Neuronal stem cell (in vitro differentiated cells): ENCODE data around the gene SAG.

Experiments used
- DNase-seq: peaks from one replicate; pipeline ENCODE4 v3.0.0-alpha.2; 2013; ENCODE audit warnings: low spot score
- H2AFZ ChIP-seq: one replicate; pipeline ENCODE4 v1.6.1; 2013; ENCODE audit warnings: mild to moderate bottlenecking, low read length, inconsistent platforms
- H2AK5ac ChIP-seq: 2 replicates; pipeline ENCODE4 v1.6.1; 2013; ENCODE audit warnings: low read depth, mild to moderate bottlenecking, inconsistent platforms, low read length, moderate library complexity, mixed read lengths
- H2BK120ac ChIP-seq: 2 replicates; pipeline ENCODE4 v1.6.1; 2013; ENCODE audit warnings: low read depth, mild to moderate bottlenecking, inconsistent platforms, low read length, moderate library complexity, mixed read lengths
- H2BK12ac ChIP-seq: one replicate; pipeline ENCODE4 v1.6.1; 2013; ENCODE audit warnings: low read length, inconsistent platforms
- H2BK15ac ChIP-seq: 2 replicates; pipeline ENCODE4 v1.6.1; 2013; ENCODE audit warnings: mild to moderate bottlenecking, low read length, inconsistent platforms, mixed read lengths
- H2BK5ac ChIP-seq: one replicate; pipeline ENCODE4 v1.6.1; 2013; ENCODE audit warnings: inconsistent platforms, mild to moderate bottlenecking, low read length, moderate library complexity
- H3K14ac ChIP-seq: one replicate; pipeline ENCODE4 v1.6.1; 2013; ENCODE audit warnings: low read length, inconsistent platforms
- H3K18ac ChIP-seq: 2 replicates; pipeline ENCODE4 v1.6.1; 2013; ENCODE audit warnings: low read length, inconsistent platforms
- H3K23ac ChIP-seq: 2 replicates; pipeline ENCODE4 v1.6.1; 2013; ENCODE audit warnings: low read depth, mild to moderate bottlenecking, mixed read lengths, low read length, inconsistent platforms; ENCODE audit not compliant: poor library complexity
- H3K27ac ChIP-seq: replicated peaks from 3 replicates; pipeline ENCODE4 v1.5.1; 2013; ENCODE audit warnings: low read length, inconsistent platforms
- H3K27me3 ChIP-seq, 3 experiments: 2 replicates each; pipeline ENCODE4 v1.6.1; 2013; ENCODE audit warnings: low read length in 3 of 3, mild to moderate bottlenecking in 2 of 3, inconsistent platforms in 1 of 3, low read depth in 1 of 3, mixed read lengths in 1 of 3, moderate library complexity in 1 of 3; ENCODE audit not compliant: control insufficient read depth in 3 of 3, insufficient read depth in 3 of 3
- H3K36me3 ChIP-seq, 2 donors: replicated peaks in 1 of 2; 2 replicates each; pipeline ENCODE4 v1.6.1; 2013; ENCODE audit warnings: low read length in 2 of 2; ENCODE audit not compliant: control insufficient read depth in 2 of 2, insufficient read depth in 2 of 2
- H3K4ac ChIP-seq: 2 replicates; pipeline ENCODE4 v1.6.1; 2013; ENCODE audit warnings: inconsistent platforms, mild to moderate bottlenecking, low read length, moderate library complexity
- H3K4me1 ChIP-seq, 2 donors: 1 replicate in 1 of 2; 2 replicates in 1 of 2; pipeline ENCODE4 v1.6.1; 2013; ENCODE audit warnings: low read length in 2 of 2, low read depth in 1 of 2; ENCODE audit not compliant: control insufficient read depth in 2 of 2, insufficient read depth in 1 of 2
- H3K4me2 ChIP-seq: one replicate; pipeline ENCODE4 v1.6.1; 2013; ENCODE audit warnings: mild to moderate bottlenecking, low read length, inconsistent platforms; ENCODE audit not compliant: insufficient read depth, poor library complexity, severe bottlenecking
- H3K4me3 ChIP-seq, 2 donors: 2 replicates each; pipeline ENCODE4 v1.5.1; 2013; ENCODE audit warnings: low read length in 2 of 2, mild to moderate bottlenecking in 2 of 2, inconsistent platforms in 1 of 2, moderate library complexity in 1 of 2
- H3K79me1 ChIP-seq: one replicate; pipeline ENCODE4 v1.6.1; 2013; ENCODE audit warnings: low read depth, mild to moderate bottlenecking, inconsistent platforms, low read length, moderate library complexity
- H3K9ac ChIP-seq: one replicate; pipeline ENCODE4 v1.6.1; 2013; ENCODE audit warnings: mild to moderate bottlenecking, low read depth, low read length, inconsistent platforms; ENCODE audit not compliant: poor library complexity
- H3K9me3 ChIP-seq, 2 donors: replicated peaks in 1 of 2; 2 replicates each; pipeline versions ENCODE3 to v1.6.1; 2013; ENCODE audit warnings: low read length in 2 of 2, mild to moderate bottlenecking in 2 of 2, inconsistent platforms in 1 of 2, low read depth in 1 of 2, mixed read lengths in 1 of 2, moderate library complexity in 1 of 2; ENCODE audit not compliant: control insufficient read depth in 2 of 2, insufficient read depth in 1 of 2
- H4K8ac ChIP-seq: one replicate; pipeline ENCODE4 v1.6.1; 2013; ENCODE audit warnings: low read depth, mild to moderate bottlenecking, inconsistent platforms, low read length, moderate library complexity
- H4K91ac ChIP-seq: one replicate; pipeline ENCODE4 v1.6.1; 2013; ENCODE audit warnings: low read length, low read depth, mild to moderate bottlenecking, inconsistent platforms; ENCODE audit not compliant: poor library complexity
- WGBS, 2 donors: extraction: QIAGEN DNeasy Blood & Tissue Kit; methylation state at CpG; one replicate each; pipeline ENCODE4 v1.1.7; 2013; ENCODE audit warnings: missing lambda C conversion rate in 2 of 2, mixed read lengths in 1 of 2; ENCODE audit not compliant: insufficient read length in 2 of 2, insufficient replicate concordance in 1 of 2; ENCODE audit errors: extremely low coverage in 2 of 2; 5-methylcytosine and 5-hydroxymethylcytosine counted together

Gene SAG

GRCh38 chr2:233380995-233381637 lies 73.5 kb downstream of the SAG start:
- Histone ChIP-seq H3K36me3 (peaks cover 0 to 5% of the 10 kb centered on the region in 2 donors), H3K79me1 (peaks cover 8% of the 10 kb centered on the region), H3K4me3 (no peak overlapping the region), H3K27ac (no peak overlapping the region), H3K9me3 (no peaks in the 10 kb centered on the region), H2AFZ (no peak overlapping the region), H3K14ac (no peak overlapping the region), H2AK5ac (no peak overlapping the region), H3K23ac (no peak overlapping the region), H3K4me1 (peaks cover 7 to 21% of the 10 kb centered on the region in 2 donors), H3K27me3 (no peaks in the 10 kb centered on the region), H2BK5ac (no peak overlapping the region), H2BK120ac (no peak overlapping the region), H3K4me2 (no peak overlapping the region), H3K9ac (no peak overlapping the region), H3K18ac (peak overlapping the region; percentile 55), H4K91ac (no peak overlapping the region), H2BK15ac (no peak overlapping the region), H3K4ac (no peak overlapping the region), H2BK12ac (no peak overlapping the region), H4K8ac (peak overlapping the region; percentile 87)
- WGBS, 2 donors, result no CpG with 5 or more reads among the region's 11 CpGs
- no peak for DNase-seq

- no peak for DNase-seq
- Histone ChIP-seq H3K4me3 (no peak overlapping the region), H2AK5ac (no peak overlapping the region), H4K91ac (no peak overlapping the region), H3K23ac (no peak overlapping the region), H3K27me3 (no peaks in the 10 kb centered on the region), H3K79me1 (peaks cover 8% of the 10 kb centered on the region), H2BK15ac (no peak overlapping the region), H2BK5ac (no peak overlapping the region), H2BK120ac (no peak overlapping the region), H3K18ac (no peak overlapping the region), H4K8ac (no peak overlapping the region), H3K9me3 (no peaks in the 10 kb centered on the region), H3K36me3 (peaks cover 0 to 4% of the 10 kb centered on the region in 2 donors), H3K4ac (no peak overlapping the region), H3K14ac (no peak overlapping the region), H2AFZ (no peak overlapping the region), H3K4me2 (no peak overlapping the region), H3K4me1 (peaks cover 9 to 21% of the 10 kb centered on the region in 2 donors), H2BK12ac (no peak overlapping the region), H3K27ac (no peak overlapping the region), H3K9ac (no peak overlapping the region)
- no CpG with 5 or more reads among the region's 4 CpGs for WGBS, 2 donors
These were observed 74.0 kb downstream of the SAG start for GRCh38 chr2:233381638-233381995.

GRCh38 chr2:233384015-233384414 lies 76.4 kb downstream of the SAG start:
- no peak overlapping the region for H2BK120ac ChIP-seq
- H3K4ac ChIP-seq, result no peak overlapping the region
- H3K9ac ChIP-seq, result no peak overlapping the region
- no peak overlapping the region for H3K14ac ChIP-seq
- no peak overlapping the region for H3K4me2 ChIP-seq
- H2BK15ac ChIP-seq, result no peak overlapping the region
- no peak overlapping the region for H3K27ac ChIP-seq
- H3K79me1 ChIP-seq, result peaks cover 8% of the 10 kb centered on the region
- no peak overlapping the region for H2BK12ac ChIP-seq
- no peaks in the 10 kb centered on the region for H3K36me3 ChIP-seq
- no peak overlapping the region for H4K8ac ChIP-seq
- H3K4me3 ChIP-seq, result no peak overlapping the region
- H3K27me3 ChIP-seq, result no peaks in the 10 kb centered on the region
- no peak overlapping the region for H3K23ac ChIP-seq
- H2BK5ac ChIP-seq, result no peak overlapping the region
- no peak for DNase-seq
- H3K4me1 ChIP-seq, result peaks cover 9 to 22% of the 10 kb centered on the region in 2 donors
- no peak overlapping the region for H4K91ac ChIP-seq
- H2AFZ ChIP-seq, result no peak overlapping the region
- H3K18ac ChIP-seq, result no peak overlapping the region
- no peaks in the 10 kb centered on the region for H3K9me3 ChIP-seq
- WGBS, 2 donors, result no CpG with 5 or more reads among the region's 10 CpGs
- no peak overlapping the region for H2AK5ac ChIP-seq

- Histone ChIP-seq H4K91ac (no peak overlapping the region), H3K36me3 (peaks cover 2 to 3% of the 10 kb centered on the region in 2 donors), H3K9me3 (no peaks in the 10 kb centered on the region), H3K27me3 (no peaks in the 10 kb centered on the region), H3K14ac (no peak overlapping the region), H2BK15ac (no peak overlapping the region), H3K4me1 (peaks cover 9 to 18% of the 10 kb centered on the region in 2 donors), H3K4ac (no peak overlapping the region), H2BK12ac (no peak overlapping the region), H3K79me1 (peaks cover 8% of the 10 kb centered on the region), H2AK5ac (no peak overlapping the region), H3K18ac (peak overlapping the region; percentile 70), H3K4me3 (no peak overlapping the region), H2AFZ (no peak overlapping the region), H2BK5ac (no peak overlapping the region), H3K9ac (no peak overlapping the region), H4K8ac (no peak overlapping the region), H3K27ac (no peak overlapping the region), H2BK120ac (no peak overlapping the region), H3K4me2 (no peak overlapping the region), H3K23ac (no peak overlapping the region)
- WGBS, 2 donors, result no CpG with 5 or more reads among the region's 12 CpGs
- no peak for DNase-seq
These were observed 77.3 kb downstream of the SAG start for GRCh38 chr2:233384811-233385488.
